Liver (tissue), 9 donors: Measurements from ENCODE around the gene TMEM200B. TPM values are rescaled to one million over a fixed set of nuclear protein-coding genes. Genes with fewer than 3 reads are reported as not detected.

Experiments used
- DNase-seq: peaks from one replicate; pipeline ENCODE4 v3.0.0-alpha.2; 2017; ENCODE audit warnings: low spot score
- H3K27ac ChIP-seq, 2 donors: one replicate each; pipeline ENCODE4 v1.7.0; 2013; ENCODE audit warnings: inconsistent platforms in 2 of 2, low read length in 2 of 2, control low read depth in 1 of 2, low read depth in 1 of 2, mild to moderate bottlenecking in 1 of 2
- H3K27me3 ChIP-seq, 4 donors: one replicate each; pipeline versions ENCODE4 v1.6.1 to v1.7.0; 2013; ENCODE audit warnings: low read length in 3 of 4, inconsistent platforms in 1 of 4, mild to moderate bottlenecking in 1 of 4, moderate library complexity in 1 of 4; ENCODE audit not compliant: control insufficient read depth in 4 of 4, insufficient read depth in 4 of 4
- H3K36me3 ChIP-seq, 4 donors: one replicate each; pipeline versions ENCODE4 v1.6.1 to v1.7.0; 2013; ENCODE audit warnings: low read length in 3 of 4, mild to moderate bottlenecking in 3 of 4, low read depth in 1 of 4, moderate library complexity in 1 of 4; ENCODE audit not compliant: control insufficient read depth in 4 of 4, insufficient read depth in 3 of 4
- H3K4me1 ChIP-seq, 4 donors: one replicate each; pipeline versions ENCODE4 v1.6.1 to v1.7.0; 2013; ENCODE audit warnings: low read length in 3 of 4, mild to moderate bottlenecking in 3 of 4, moderate library complexity in 1 of 4; ENCODE audit not compliant: control insufficient read depth in 4 of 4, insufficient read depth in 4 of 4
- H3K4me3 ChIP-seq, 3 donors: one replicate each; pipeline versions ENCODE4 v1.6.1 to v1.7.0; 2013; ENCODE audit warnings: low read length in 3 of 3, control low read depth in 1 of 3, low read depth in 1 of 3, mild to moderate bottlenecking in 1 of 3
- H3K9ac ChIP-seq, 2 donors: one replicate each; pipeline ENCODE4 v1.7.0; 2013; ENCODE audit warnings: low read length in 2 of 2, mild to moderate bottlenecking in 2 of 2, moderate library complexity in 2 of 2, control low read depth in 1 of 2, low read depth in 1 of 2
- H3K9me3 ChIP-seq, 4 donors: one replicate each; pipeline versions ENCODE4 v1.6.1 to v1.7.0; 2013; ENCODE audit warnings: low read length in 3 of 4; ENCODE audit not compliant: control insufficient read depth in 4 of 4
- CTCF ChIP-seq: fragments of 150-350 bp; IDR thresholded peaks from 2 replicates; pipeline ENCODE4 v1.5.1; 2017; ENCODE audit warnings: improper control_type of control experiment, low read depth, low read length; ENCODE audit not compliant: missing input control
- EGR1 ChIP-seq, 2 donors: IDR thresholded peaks; 2 replicates each; pipeline ENCODE4 v1.6.1; 2016 to 2018; ENCODE audit warnings: antibody characterized with exemption in 2 of 2, low read depth in 2 of 2
- FOXA1 ChIP-seq: IDR thresholded peaks from 2 replicates; pipeline ENCODE4 v1.6.1; 2016; ENCODE audit warnings: antibody characterized with exemption
- FOXA2 ChIP-seq: IDR thresholded peaks from 2 replicates; pipeline ENCODE4 v1.6.1; 2016; ENCODE audit warnings: antibody characterized with exemption
- HNF4A ChIP-seq, 2 donors: conservative IDR thresholded peaks; 2 replicates each; pipeline ENCODE4 v1.6.1; 2016; ENCODE audit warnings: antibody characterized with exemption in 2 of 2, mild to moderate bottlenecking in 2 of 2
- HNF4G ChIP-seq: IDR thresholded peaks from 2 replicates; pipeline ENCODE4 v1.6.1; 2016; ENCODE audit warnings: antibody characterized with exemption
- MAX ChIP-seq: IDR thresholded peaks from 2 replicates; pipeline ENCODE4 v1.6.1; 2016; ENCODE audit warnings: antibody characterized with exemption
- RAD21 ChIP-seq, 2 donors: IDR thresholded peaks; 2 replicates each; pipeline ENCODE4 v1.6.1; 2016; ENCODE audit warnings: antibody characterized with exemption in 2 of 2, mild to moderate bottlenecking in 2 of 2
- REST ChIP-seq: IDR thresholded peaks from 2 replicates; pipeline ENCODE4 v1.6.1; 2016; ENCODE audit warnings: antibody characterized with exemption, mild to moderate bottlenecking
- RXRA ChIP-seq, 2 donors: IDR thresholded peaks; 2 replicates each; pipeline ENCODE4 v1.6.1; 2017 to 2018; ENCODE audit warnings: antibody characterized with exemption in 2 of 2, mild to moderate bottlenecking in 1 of 2
- YY1 ChIP-seq: IDR thresholded peaks from 2 replicates; pipeline ENCODE4 v1.6.1; 2016; ENCODE audit warnings: antibody characterized with exemption, mild to moderate bottlenecking
- WGBS: extraction: QIAGEN DNeasy Blood & Tissue Kit; methylation state at CpG from one replicate; pipeline ENCODE4 v1.1.7; 2013; 5-methylcytosine and 5-hydroxymethylcytosine counted together
- polyA plus RNA-seq, 2 donors: library from polyadenylated mRNA; stranded (reverse) in 1 of 2; unstranded in 1 of 2; fragments of 200-250 nt in 1 of 2; fragments of >200 nt in 1 of 2; fragmentation: Nextera tagmentation in 1 of 2; extraction: Ambion mirVana in 1 of 2; gene quantifications; one replicate each; pipeline versions ENCODE4 v1.2.1 to v1.2.3, GENCODE V29; 2013 to 2015
- total RNA-seq, 2 donors: library from RNA; depleted of rRNA; stranded (reverse); fragments of >200 nt; gene quantifications; one replicate each; pipeline ENCODE4 v1.2.3, GENCODE V29; 2014
- donor health status: healthy.
- donor health status: healthy.
- donor health status: healthy.
- donor health status: healthy.
- donor health status: healthy.

TMEM200B gene
- total and polyA plus RNA-seq, 4 donors = 0.84 to 4.5 (median 1.5) TPM

GRCh38 chr1:29129916-29130315, 6.2 kb upstream of the TMEM200B start:
- Histone ChIP-seq H3K9me3 (no peaks in the 10 kb centered on the region), H3K27ac (no peak overlapping the region), H3K4me1 (peaks cover 0 to 3% (median under 1%) of the 10 kb centered on the region in 4 donors), H3K36me3 (no peaks in the 10 kb centered on the region), H3K4me3 (no peak overlapping the region), H3K27me3 (no peaks in the 10 kb centered on the region), H3K9ac (no peak overlapping the region)
- DNase-seq = no peak
- TF ChIP-seq MAX = no peak
- no peak for TF ChIP-seq RXRA (IDR thresholded peaks at IDR 0.05)
- no peak for TF ChIP-seq REST
- TF ChIP-seq FOXA1 = no peak
- TF ChIP-seq EGR1 (IDR thresholded peaks at IDR 0.05; ENCODE audit: low read depth in 2 of 2) = no peak
- no peak for TF ChIP-seq FOXA2
- TF ChIP-seq RAD21 (IDR thresholded peaks at IDR 0.05) = no peak
- WGBS = 91% methylated on average over 5 of the region's 5 CpGs

- Histone ChIP-seq H3K27ac (no peak overlapping the region), H3K4me3 (no peak overlapping the region), H3K27me3 (no peaks in the 10 kb centered on the region), H3K36me3 (no peaks in the 10 kb centered on the region), H3K4me1 (peaks cover 2 to 7% (median 5%) of the 10 kb centered on the region in 4 donors), H3K9ac (no peak overlapping the region), H3K9me3 (no peaks in the 10 kb centered on the region)
- peak; percentile 44 to 51 for TF ChIP-seq HNF4A (conservative IDR thresholded peaks at IDR 0.05)
- no peak for TF ChIP-seq YY1
- 75% methylated on average over 6 of the region's 6 CpGs for WGBS
- DNase-seq = no peak
Observed at GRCh38 chr1:29128739-29129138, 5.0 kb upstream of the TMEM200B start.

- H3K4me1 ChIP-seq = peaks cover 12 to 25% (median 21%) of the 10 kb centered on the region in 4 donors
- no peaks in the 10 kb centered on the region for H3K36me3 ChIP-seq
- no peaks in the 10 kb centered on the region for H3K27me3 ChIP-seq
- H3K9me3 ChIP-seq = no peaks in the 10 kb centered on the region
- TF ChIP-seq HNF4G (no peak), CTCF (no peak), RAD21 (IDR thresholded peaks at IDR 0.05) (no peak), MAX (no peak)
- no peak for DNase-seq
- WGBS = 99% methylated on average over 6 of the region's 6 CpGs
- H3K9ac ChIP-seq = no peak overlapping the region
- H3K4me3 ChIP-seq = no peak overlapping the region
- H3K27ac ChIP-seq = no peak overlapping the region
Observed at GRCh38 chr1:29126198-29126597, 2.5 kb upstream of the TMEM200B start.
